RWPE2 (cell line): ENCODE data around the gene RGN.
"Not testable (repeated sequence)": the region's sequence is repeated elsewhere in the genome, so short reads cannot be mapped to it uniquely, and the experiment has no call there.

Experiments
- ATAC-seq: fragments of 200-7000 bp; cut with Tn5 transposase; 3 replicates; pipeline ENCODE4 v1.9.1; 2021; ENCODE audit warnings: low read depth
- DNase-seq: peaks from one replicate; pipeline ENCODE4 v3.0.0-alpha.2; 2020; ENCODE audit warnings: low spot score
- H3K27ac ChIP-seq: fragments of 450-650 bp; 2 replicates; pipeline ENCODE4 v1.5.1; 2017; ENCODE audit warnings: mild to moderate bottlenecking; ENCODE audit not compliant: poor library complexity, severe bottlenecking
- H3K27me3 ChIP-seq: fragments of 250-450 bp; sonication (Bioruptor Pico); 2 replicates; pipeline ENCODE4 v1.5.1; 2021; ENCODE audit warnings: mild to moderate bottlenecking, moderate library complexity; ENCODE audit not compliant: insufficient read depth, poor library complexity, severe bottlenecking
- H3K36me3 ChIP-seq: fragments of 250-450 bp; sonication (Bioruptor Pico); 2 replicates; pipeline ENCODE4 v1.5.1; 2020; ENCODE audit warnings: low read depth, mild to moderate bottlenecking, moderate library complexity
- H3K4me1 ChIP-seq: fragments of 250-450 bp; sonication (Bioruptor Pico); 2 replicates; pipeline ENCODE4 v1.5.1; 2021; ENCODE audit warnings: mild to moderate bottlenecking, moderate library complexity; ENCODE audit not compliant: insufficient read depth, poor library complexity, severe bottlenecking
- H3K4me3 ChIP-seq: fragments of 250-450 bp; sonication (Bioruptor Pico); 2 replicates; pipeline ENCODE4 v1.5.1; 2021; ENCODE audit warnings: mild to moderate bottlenecking, moderate library complexity; ENCODE audit not compliant: severe bottlenecking
- H3K9me3 ChIP-seq: fragments of 250-450 bp; sonication (Bioruptor Pico); 2 replicates; pipeline ENCODE4 v1.5.1; 2021; ENCODE audit warnings: mild to moderate bottlenecking, moderate library complexity; ENCODE audit not compliant: severe bottlenecking
- TF ChIP-seq, protein P1 (sequence below): fragments of 450-650 bp; IDR thresholded peaks from one replicate; pipeline ENCODE4 v1.5.1; 2017; ENCODE audit warnings: mild to moderate bottlenecking, moderate library complexity; ENCODE audit not compliant: poor library complexity, severe bottlenecking

Gene RGN

DNA sequence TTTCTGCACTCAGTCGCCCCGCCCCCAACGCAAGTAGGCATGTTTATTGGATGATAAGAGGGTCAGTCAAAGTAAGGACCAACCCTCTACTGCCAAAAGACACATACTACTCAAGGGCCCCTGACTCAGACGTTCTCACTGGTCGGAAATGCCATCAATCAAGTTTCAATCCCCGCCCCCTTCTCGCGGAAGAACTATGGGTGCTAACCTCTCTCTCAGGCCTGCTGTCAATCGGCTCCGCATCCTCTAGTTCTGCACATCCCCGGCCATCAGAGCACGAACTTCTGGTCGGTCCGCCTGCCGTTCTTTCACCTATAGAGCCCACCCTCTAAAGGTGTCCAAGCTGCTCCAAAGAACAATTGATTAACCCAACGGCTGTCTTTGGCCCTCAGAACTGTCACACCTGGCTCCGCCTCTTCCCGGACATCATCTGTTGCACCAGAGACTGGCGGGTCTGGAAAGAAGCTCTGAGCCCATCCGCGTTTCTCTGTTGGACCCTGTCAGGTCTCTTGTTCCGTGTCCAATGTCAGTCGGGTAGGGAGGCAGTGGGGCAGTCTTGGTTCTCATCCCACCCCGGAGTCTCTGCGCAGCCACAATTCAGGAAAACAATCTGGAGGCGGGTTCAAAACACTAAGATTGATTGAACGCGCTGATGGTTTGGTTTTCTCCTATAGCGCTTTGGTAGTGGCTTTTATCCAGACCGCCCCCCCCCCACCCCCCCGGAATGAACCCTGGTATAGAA, 51.1 kb downstream of the RGN start:
- Histone ChIP-seq H3K27ac (peak overlapping the region; percentile 29), H3K27me3 (no peaks in the 10 kb centered on the region), H3K36me3 (no peaks in the 10 kb centered on the region), H3K4me1 (no peaks in the 10 kb centered on the region), H3K9me3 (no peaks in the 10 kb centered on the region), H3K4me3 (peak overlapping the region; percentile 67)
- peak; percentile 69 for DNase-seq
- peak; percentile 99 for ATAC-seq
- TF ChIP-seq, protein P1, sequence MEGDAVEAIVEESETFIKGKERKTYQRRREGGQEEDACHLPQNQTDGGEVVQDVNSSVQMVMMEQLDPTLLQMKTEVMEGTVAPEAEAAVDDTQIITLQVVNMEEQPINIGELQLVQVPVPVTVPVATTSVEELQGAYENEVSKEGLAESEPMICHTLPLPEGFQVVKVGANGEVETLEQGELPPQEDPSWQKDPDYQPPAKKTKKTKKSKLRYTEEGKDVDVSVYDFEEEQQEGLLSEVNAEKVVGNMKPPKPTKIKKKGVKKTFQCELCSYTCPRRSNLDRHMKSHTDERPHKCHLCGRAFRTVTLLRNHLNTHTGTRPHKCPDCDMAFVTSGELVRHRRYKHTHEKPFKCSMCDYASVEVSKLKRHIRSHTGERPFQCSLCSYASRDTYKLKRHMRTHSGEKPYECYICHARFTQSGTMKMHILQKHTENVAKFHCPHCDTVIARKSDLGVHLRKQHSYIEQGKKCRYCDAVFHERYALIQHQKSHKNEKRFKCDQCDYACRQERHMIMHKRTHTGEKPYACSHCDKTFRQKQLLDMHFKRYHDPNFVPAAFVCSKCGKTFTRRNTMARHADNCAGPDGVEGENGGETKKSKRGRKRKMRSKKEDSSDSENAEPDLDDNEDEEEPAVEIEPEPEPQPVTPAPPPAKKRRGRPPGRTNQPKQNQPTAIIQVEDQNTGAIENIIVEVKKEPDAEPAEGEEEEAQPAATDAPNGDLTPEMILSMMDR = no peak

DNA sequence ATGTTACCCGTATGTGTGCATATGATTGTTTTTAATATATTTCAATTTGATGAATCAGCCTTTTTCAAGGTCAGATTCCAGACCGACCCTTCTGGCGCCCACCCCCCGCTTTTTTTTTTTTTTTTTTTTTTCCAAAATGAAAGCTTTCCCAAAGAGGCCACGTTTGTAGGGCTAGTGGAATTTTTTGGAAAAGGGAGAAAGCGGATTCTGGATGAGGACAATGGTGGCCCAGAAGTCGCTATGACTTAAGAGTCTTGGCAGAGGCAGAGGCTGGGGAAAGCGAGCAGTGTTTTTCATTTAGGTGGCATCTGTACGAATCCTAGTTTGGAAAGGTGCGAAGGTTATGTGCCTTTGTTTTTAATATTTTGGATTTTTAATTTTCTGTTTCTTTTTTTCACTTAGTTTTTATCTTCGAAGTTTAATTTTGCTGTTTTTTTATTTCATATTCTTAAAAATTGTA, 51.7 kb downstream of the RGN start:
- ATAC-seq (no peak), DNase-seq (no peak)
- H3K27ac ChIP-seq = peak overlapping the region; percentile 29

DNA sequence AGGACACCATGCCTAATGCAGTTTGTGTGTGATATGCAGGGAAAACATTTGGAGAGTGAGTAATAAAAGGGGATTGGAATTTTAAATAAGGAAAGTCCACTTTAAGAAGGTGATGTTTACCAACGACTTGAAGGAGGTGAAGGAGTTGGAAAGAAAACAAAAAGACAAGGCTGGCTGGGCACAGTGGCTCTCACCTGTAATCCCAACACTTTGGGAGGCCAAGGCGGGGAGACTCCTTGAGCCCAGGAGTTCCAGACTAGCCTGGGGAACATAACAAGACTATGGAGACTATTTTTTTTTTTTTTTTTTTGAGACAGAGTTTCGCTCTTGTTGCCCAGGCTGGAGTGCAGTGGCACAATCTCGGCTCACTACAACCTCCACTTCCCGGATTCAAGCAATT, 55.2 kb downstream of the RGN start:
- no peaks in the 10 kb centered on the region for H3K36me3 ChIP-seq
- no peaks in the 10 kb centered on the region for H3K4me1 ChIP-seq
- ATAC-seq = no peak
- no peaks in the 10 kb centered on the region for H3K27me3 ChIP-seq
- H3K27ac ChIP-seq = no peak overlapping the region
- H3K9me3 ChIP-seq = no peaks in the 10 kb centered on the region
- no peak overlapping the region for H3K4me3 ChIP-seq
- DNase-seq = no peak
- TF ChIP-seq, protein P1 = no peak

More for the DNA sequence above, 51.7 kb downstream of the RGN start:
- Histone ChIP-seq H3K4me3 (peak overlapping the region; percentile 67), H3K4me1 (no peaks in the 10 kb centered on the region), H3K27me3 (no peaks in the 10 kb centered on the region), H3K36me3 (no peaks in the 10 kb centered on the region), H3K9me3 (no peaks in the 10 kb centered on the region)
- TF ChIP-seq, protein P1 = no peak

DNA sequence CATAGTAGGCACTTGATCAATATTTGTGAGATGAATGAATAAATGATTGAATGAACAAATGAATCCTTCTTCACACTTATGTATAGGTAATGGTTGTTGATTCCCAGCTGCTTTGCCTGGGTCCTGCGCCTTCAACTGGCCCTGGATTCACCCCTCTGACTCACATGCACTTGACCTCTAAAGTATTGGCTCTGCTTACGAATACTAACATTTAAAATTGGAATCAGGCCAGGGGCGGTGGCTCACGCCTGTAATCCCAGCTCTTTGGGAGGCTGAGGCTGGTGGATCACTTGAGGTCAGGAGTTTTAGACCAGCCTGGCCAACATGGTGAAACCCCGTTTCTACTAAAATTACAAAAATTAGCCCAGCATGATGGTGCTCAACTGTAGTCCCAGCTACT, 57.4 kb downstream of the RGN start:
- not testable (repeated sequence) for DNase-seq, H3K9me3 ChIP-seq, H3K4me3 ChIP-seq, H3K27me3 ChIP-seq, H3K4me1 ChIP-seq, H3K27ac ChIP-seq, H3K36me3 ChIP-seq
- ATAC-seq = peak; percentile 79

DNA sequence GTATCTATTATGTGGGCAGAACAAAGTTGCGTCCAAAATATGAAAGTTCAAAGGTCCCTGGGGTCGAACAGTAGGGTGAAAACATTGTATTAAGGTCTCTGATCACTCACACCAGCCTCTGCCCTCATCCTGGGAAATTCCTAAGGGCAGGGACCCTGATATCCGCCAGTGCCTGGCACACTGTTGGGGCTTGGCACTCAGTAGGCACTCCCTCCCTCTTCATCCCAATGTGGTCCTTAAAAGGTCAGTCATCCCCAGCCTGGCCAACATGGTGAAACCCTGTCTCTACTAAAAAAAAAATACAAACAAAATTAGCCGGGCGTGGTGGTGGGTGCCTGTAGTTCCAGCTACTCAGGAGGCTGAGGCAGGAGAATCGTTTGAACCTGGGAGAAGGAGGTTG, 59.9 kb downstream of the RGN start:
- no peaks in the 10 kb centered on the region for H3K4me1 ChIP-seq
- H3K27ac ChIP-seq = no peak overlapping the region
- TF ChIP-seq, protein P1 = no peak
- H3K9me3 ChIP-seq = no peaks in the 10 kb centered on the region
- DNase-seq (no peak), ATAC-seq (no peak)
- no peak overlapping the region for H3K4me3 ChIP-seq
- no peaks in the 10 kb centered on the region for H3K27me3 ChIP-seq
- H3K36me3 ChIP-seq = no peaks in the 10 kb centered on the region
